Hepatocyte (in vitro differentiated cells): ENCODE measurements around the gene WBP1L. TPM values are rescaled to one million over a fixed set of nuclear protein-coding genes. Genes with fewer than 3 reads are reported as not detected.
A peak's percentile ranks its signal among the peaks of the same experiment; 100 is the strongest.
"Not testable (repeated sequence)": the region's sequence is repeated elsewhere in the genome, so short reads cannot be mapped to it uniquely, and the experiment has no call there.

Experiments used
- DNase-seq: peaks from one replicate; pipeline ENCODE4 v3.0.0-alpha.2; 2016; ENCODE audit warnings: low spot score
- H2AFZ ChIP-seq: fragments of 200-600 bp; sonication (generic); 2 replicates; pipeline ENCODE4 v1.6.0; 2016; ENCODE audit warnings: antibody characterized with exemption, mild to moderate bottlenecking
- H3K27ac ChIP-seq: fragments of 200-600 bp; sonication (generic); 2 replicates; pipeline ENCODE4 v1.5.1; 2016; ENCODE audit warnings: mild to moderate bottlenecking
- H3K27me3 ChIP-seq: fragments of 200-600 bp; sonication (generic); 2 replicates; pipeline ENCODE4 v1.6.1; 2016
- H3K36me3 ChIP-seq: fragments of 200-600 bp; sonication (generic); replicated peaks from 2 replicates; pipeline ENCODE4 v1.5.1; 2016; ENCODE audit warnings: low read depth; ENCODE audit not compliant: insufficient read depth
- H3K4me1 ChIP-seq: fragments of 200-600 bp; sonication (generic); 2 replicates; pipeline ENCODE4 v1.5.1; 2016; ENCODE audit warnings: mild to moderate bottlenecking, moderate library complexity; ENCODE audit not compliant: insufficient read depth
- H3K4me2 ChIP-seq: fragments of 200-600 bp; sonication (generic); 2 replicates; pipeline ENCODE4 v1.6.0; 2016
- H3K4me3 ChIP-seq: fragments of 200-600 bp; sonication (generic); 2 replicates; pipeline ENCODE4 v1.5.1; 2016; ENCODE audit warnings: mild to moderate bottlenecking
- H3K79me2 ChIP-seq: fragments of 200-600 bp; sonication (generic); 2 replicates; pipeline ENCODE4 v1.6.0; 2017; ENCODE audit warnings: mild to moderate bottlenecking
- H3K9me2 ChIP-seq: fragments of 200-600 bp; sonication (generic); replicated peaks from 2 replicates; pipeline ENCODE4 v1.6.0; 2017; ENCODE audit warnings: mild to moderate bottlenecking; ENCODE audit not compliant: insufficient read depth
- H3K9me3 ChIP-seq: fragments of 200-600 bp; sonication (generic); 2 replicates; pipeline ENCODE4 v1.5.1; 2016; ENCODE audit warnings: low read depth, mild to moderate bottlenecking
- H4K20me1 ChIP-seq: fragments of 200-600 bp; sonication (generic); 2 replicates; pipeline ENCODE4 v1.6.0; 2016; ENCODE audit warnings: mild to moderate bottlenecking; ENCODE audit not compliant: insufficient read depth, poor library complexity, severe bottlenecking
- EZH2 ChIP-seq: fragments of 200-600 bp; sonication (generic); IDR thresholded peaks from 2 replicates; pipeline ENCODE4 v1.6.1; 2016; ENCODE audit warnings: antibody characterized with exemption, mild to moderate bottlenecking, borderline replicate concordance
- EZH2phosphoT487 ChIP-seq: fragments of 200-600 bp; sonication (generic); IDR thresholded peaks from one replicate; pipeline ENCODE4 v1.6.1; 2018; ENCODE audit warnings: antibody characterized with exemption, mild to moderate bottlenecking, low read depth, moderate library complexity; ENCODE audit not compliant: unreplicated experiment, severe bottlenecking
- WGBS: methylation state at CpG from one replicate; pipeline ENCODE4 v1.1.6; 2016; ENCODE audit warnings: low lambda C conversion rate; ENCODE audit errors: missing lambda C conversion rate; 5-methylcytosine and 5-hydroxymethylcytosine counted together
- polyA plus RNA-seq: library from polyadenylated mRNA; unstranded; fragments of >200 nt; fragmentation: Nextera tagmentation; extraction: Ambion mirVana; gene quantifications from 2 replicates; pipeline ENCODE4 v1.2.1, GENCODE V29; 2016
- total RNA-seq: library from RNA; depleted of rRNA; stranded (reverse); fragments of >200 nt; gene quantifications from 2 replicates; pipeline ENCODE4 v1.2.3, GENCODE V29; 2014
- TF ChIP-seq, protein P1 (sequence below): fragments of 200-600 bp; sonication (generic); IDR thresholded peaks from 2 replicates; pipeline ENCODE4 v1.5.1; 2016; ENCODE audit warnings: antibody characterized with exemption, mild to moderate bottlenecking; ENCODE audit not compliant: poor library complexity

The WBP1L gene
- total and polyA plus RNA-seq, 2 experiments from 2014 or later: 21.6 to 57.1 TPM

DNA sequence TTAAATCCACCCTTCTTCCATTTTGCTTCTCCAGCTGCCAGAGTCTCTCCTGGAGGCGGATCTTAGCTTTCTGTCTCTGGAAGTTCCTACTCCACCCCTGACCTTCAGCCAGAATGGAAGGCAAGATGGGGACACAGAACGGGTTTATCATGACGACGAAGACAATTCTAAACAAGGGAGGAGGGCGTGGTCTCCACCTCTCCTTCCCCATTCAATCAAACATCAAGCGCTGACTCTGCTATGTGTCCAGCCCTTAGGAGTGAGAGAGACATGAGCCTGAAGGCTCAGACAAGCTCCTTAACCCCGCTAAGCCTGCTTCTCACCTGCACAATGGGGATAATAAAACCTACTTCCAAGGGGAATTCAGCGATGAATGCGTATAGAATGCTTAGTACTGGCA is 90.4 kb downstream of the WBP1L start:
- no peaks in the 10 kb centered on the region for H3K79me2 ChIP-seq
- no peaks in the 10 kb centered on the region for H3K4me1 ChIP-seq
- H3K36me3 ChIP-seq: no peaks in the 10 kb centered on the region
- H3K27me3 ChIP-seq: no peaks in the 10 kb centered on the region
- H3K27ac ChIP-seq: no peak overlapping the region
- H3K9me3 ChIP-seq: no peaks in the 10 kb centered on the region
- TF ChIP-seq EZH2: no peak
- TF ChIP-seq EZH2phosphoT487: no peak
- TF ChIP-seq, protein P1, sequence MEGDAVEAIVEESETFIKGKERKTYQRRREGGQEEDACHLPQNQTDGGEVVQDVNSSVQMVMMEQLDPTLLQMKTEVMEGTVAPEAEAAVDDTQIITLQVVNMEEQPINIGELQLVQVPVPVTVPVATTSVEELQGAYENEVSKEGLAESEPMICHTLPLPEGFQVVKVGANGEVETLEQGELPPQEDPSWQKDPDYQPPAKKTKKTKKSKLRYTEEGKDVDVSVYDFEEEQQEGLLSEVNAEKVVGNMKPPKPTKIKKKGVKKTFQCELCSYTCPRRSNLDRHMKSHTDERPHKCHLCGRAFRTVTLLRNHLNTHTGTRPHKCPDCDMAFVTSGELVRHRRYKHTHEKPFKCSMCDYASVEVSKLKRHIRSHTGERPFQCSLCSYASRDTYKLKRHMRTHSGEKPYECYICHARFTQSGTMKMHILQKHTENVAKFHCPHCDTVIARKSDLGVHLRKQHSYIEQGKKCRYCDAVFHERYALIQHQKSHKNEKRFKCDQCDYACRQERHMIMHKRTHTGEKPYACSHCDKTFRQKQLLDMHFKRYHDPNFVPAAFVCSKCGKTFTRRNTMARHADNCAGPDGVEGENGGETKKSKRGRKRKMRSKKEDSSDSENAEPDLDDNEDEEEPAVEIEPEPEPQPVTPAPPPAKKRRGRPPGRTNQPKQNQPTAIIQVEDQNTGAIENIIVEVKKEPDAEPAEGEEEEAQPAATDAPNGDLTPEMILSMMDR: no peak
- no peak overlapping the region for H3K4me2 ChIP-seq
- H4K20me1 ChIP-seq: no peaks in the 10 kb centered on the region
- WGBS: 52% methylated on average over 9 of the region's 9 CpGs
- no peak overlapping the region for H2AFZ ChIP-seq
- no peak overlapping the region for H3K4me3 ChIP-seq
- H3K9me2 ChIP-seq: no peaks in the 10 kb centered on the region
- DNase-seq: no peak

DNA sequence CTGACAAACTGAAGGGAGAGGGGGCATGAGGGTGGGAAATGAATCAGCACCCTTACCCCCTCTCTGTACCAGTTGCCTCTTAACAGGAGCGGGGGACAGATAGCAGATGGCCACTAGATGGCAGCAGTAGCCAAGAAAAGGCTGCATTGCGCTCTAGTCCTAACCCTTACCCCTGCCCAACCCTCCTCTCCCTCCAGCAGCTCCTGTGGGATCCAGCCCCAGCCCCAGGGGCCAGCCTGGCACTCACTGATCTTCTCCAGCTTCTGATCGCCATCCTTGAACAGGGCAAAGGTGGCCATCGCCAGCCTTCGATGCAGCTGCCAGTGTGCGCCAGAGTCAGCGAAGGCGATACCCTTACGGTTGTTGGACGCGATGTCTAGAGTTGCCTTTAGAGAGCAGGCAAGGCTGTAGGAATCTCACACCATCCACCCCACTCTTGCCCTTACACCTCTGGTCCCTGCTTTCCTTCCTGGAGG is 91.3 kb downstream of the WBP1L start:
- no peak overlapping the region for H2AFZ ChIP-seq

GRCh38 chr10:102837230-102837721 is 93.5 kb downstream of the WBP1L start, which contains the start of gene CYP17A1:
CYP17A1 (minus strand) TSS chr10:102837413; CDS start chr10:102837361, 52 bp downstream.
- no peak within 1 kb of the TSS for H3K4me2 ChIP-seq
- no peaks in the 10 kb centered on the region for H3K4me1 ChIP-seq
- no peaks in the 10 kb centered on the region for H4K20me1 ChIP-seq
- H3K9me3 ChIP-seq: no peaks in the 10 kb centered on the region
- H3K36me3 ChIP-seq: no peaks in the 10 kb centered on the region
- peak; percentile 33 for DNase-seq
- H3K79me2 ChIP-seq: no peaks in the 10 kb centered on the region
- H3K9me2 ChIP-seq: no peaks in the 10 kb centered on the region
- no peak for TF ChIP-seq EZH2phosphoT487
- no peak for TF ChIP-seq EZH2
- TF ChIP-seq, protein P1: no peak
- H3K27ac ChIP-seq: no peak within 1 kb of the TSS
- 79% methylated on average over 5 of the region's 5 CpGs for WGBS
- H3K4me3 ChIP-seq: no peak within 1 kb of the TSS
- no peaks in the 10 kb centered on the region for H3K27me3 ChIP-seq
- no peak within 1 kb of the TSS for H2AFZ ChIP-seq

More for the DNA sequence above, 91.3 kb downstream of the WBP1L start:
- Histone ChIP-seq H3K9me3 (no peaks in the 10 kb centered on the region), H3K4me3 (no peak overlapping the region), H3K4me1 (no peaks in the 10 kb centered on the region), H3K27me3 (no peaks in the 10 kb centered on the region), H3K27ac (no peak overlapping the region), H3K9me2 (no peaks in the 10 kb centered on the region), H3K36me3 (no peaks in the 10 kb centered on the region), H3K4me2 (no peak overlapping the region), H3K79me2 (no peaks in the 10 kb centered on the region), H4K20me1 (no peaks in the 10 kb centered on the region)
- WGBS: 66% methylated on average over 11 of the region's 11 CpGs
- TF ChIP-seq, protein P1: peak; percentile 80
- no peak for TF ChIP-seq EZH2
- TF ChIP-seq EZH2phosphoT487: no peak
- DNase-seq: peak; percentile 88

DNA sequence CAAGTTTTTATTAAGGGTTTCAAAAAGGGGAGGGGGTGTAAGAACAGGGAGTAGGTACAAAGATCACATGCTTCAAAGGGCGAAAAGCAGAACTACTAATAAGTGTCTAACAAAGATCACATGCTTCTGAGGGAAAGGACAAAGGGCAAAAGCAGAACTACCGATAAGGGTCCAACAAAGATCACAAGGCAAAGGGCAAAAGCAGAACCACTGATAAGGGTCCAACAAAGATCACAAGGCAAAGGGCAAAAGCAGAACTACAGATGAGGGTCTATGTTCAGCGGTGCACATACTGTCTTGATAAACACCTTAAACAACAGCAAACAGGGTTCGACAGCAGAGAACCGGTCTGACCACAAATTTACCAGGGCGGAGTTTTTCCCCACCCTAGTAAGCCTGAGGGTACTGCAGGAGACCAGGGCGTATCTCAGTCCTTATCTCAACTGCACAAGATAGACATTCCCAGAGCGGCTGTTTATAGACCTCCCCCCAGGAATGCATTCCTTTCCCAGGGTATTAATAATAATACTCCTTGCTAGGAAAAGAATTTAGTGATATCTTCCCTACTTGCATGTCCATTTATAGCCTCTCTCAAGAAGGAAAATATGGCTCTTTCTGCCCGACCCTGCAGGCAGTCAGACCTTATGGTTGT is 94.7 kb downstream of the WBP1L start:
- H3K27me3 ChIP-seq, H4K20me1 ChIP-seq, H3K9me2 ChIP-seq, DNase-seq, H3K4me1 ChIP-seq, H3K9me3 ChIP-seq, H3K79me2 ChIP-seq, H3K36me3 ChIP-seq, H3K27ac ChIP-seq, H3K4me3 ChIP-seq, H3K4me2 ChIP-seq, H2AFZ ChIP-seq: not testable (repeated sequence)
- WGBS: 84% methylated on average over 9 of the region's 9 CpGs
